Liver (tissue), 9 donors: ENCODE measurements around the gene KRCC1. TPM values are rescaled to one million over a fixed set of nuclear protein-coding genes. Genes with fewer than 3 reads are reported as not detected.
A peak's percentile ranks its signal among the peaks of the same experiment; 100 is the strongest.

Experiments used
- DNase-seq: peaks from one replicate; pipeline ENCODE4 v3.0.0-alpha.2; 2017; ENCODE audit warnings: low spot score
- H3K27ac ChIP-seq, 2 donors: one replicate each; pipeline ENCODE4 v1.7.0; 2013; ENCODE audit warnings: inconsistent platforms in 2 of 2, low read length in 2 of 2, control low read depth in 1 of 2, low read depth in 1 of 2, mild to moderate bottlenecking in 1 of 2
- H3K27me3 ChIP-seq, 4 donors: one replicate each; pipeline versions ENCODE4 v1.6.1 to v1.7.0; 2013; ENCODE audit warnings: low read length in 3 of 4, inconsistent platforms in 1 of 4, mild to moderate bottlenecking in 1 of 4, moderate library complexity in 1 of 4; ENCODE audit not compliant: control insufficient read depth in 4 of 4, insufficient read depth in 4 of 4
- H3K36me3 ChIP-seq, 4 donors: one replicate each; pipeline versions ENCODE4 v1.6.1 to v1.7.0; 2013; ENCODE audit warnings: low read length in 3 of 4, mild to moderate bottlenecking in 3 of 4, low read depth in 1 of 4, moderate library complexity in 1 of 4; ENCODE audit not compliant: control insufficient read depth in 4 of 4, insufficient read depth in 3 of 4
- H3K4me1 ChIP-seq, 4 donors: one replicate each; pipeline versions ENCODE4 v1.6.1 to v1.7.0; 2013; ENCODE audit warnings: low read length in 3 of 4, mild to moderate bottlenecking in 3 of 4, moderate library complexity in 1 of 4; ENCODE audit not compliant: control insufficient read depth in 4 of 4, insufficient read depth in 4 of 4
- H3K4me3 ChIP-seq, 3 donors: one replicate each; pipeline versions ENCODE4 v1.6.1 to v1.7.0; 2013; ENCODE audit warnings: low read length in 3 of 3, control low read depth in 1 of 3, low read depth in 1 of 3, mild to moderate bottlenecking in 1 of 3
- H3K9ac ChIP-seq, 2 donors: one replicate each; pipeline ENCODE4 v1.7.0; 2013; ENCODE audit warnings: low read length in 2 of 2, mild to moderate bottlenecking in 2 of 2, moderate library complexity in 2 of 2, control low read depth in 1 of 2, low read depth in 1 of 2
- H3K9me3 ChIP-seq, 4 donors: one replicate each; pipeline versions ENCODE4 v1.6.1 to v1.7.0; 2013; ENCODE audit warnings: low read length in 3 of 4; ENCODE audit not compliant: control insufficient read depth in 4 of 4
- CTCF ChIP-seq: fragments of 150-350 bp; IDR thresholded peaks from 2 replicates; pipeline ENCODE4 v1.5.1; 2017; ENCODE audit warnings: improper control_type of control experiment, low read depth, low read length; ENCODE audit not compliant: missing input control
- EGR1 ChIP-seq, 2 donors: IDR thresholded peaks; 2 replicates each; pipeline ENCODE4 v1.6.1; 2016 to 2018; ENCODE audit warnings: antibody characterized with exemption in 2 of 2, low read depth in 2 of 2
- FOXA1 ChIP-seq: IDR thresholded peaks from 2 replicates; pipeline ENCODE4 v1.6.1; 2016; ENCODE audit warnings: antibody characterized with exemption
- FOXA2 ChIP-seq: IDR thresholded peaks from 2 replicates; pipeline ENCODE4 v1.6.1; 2016; ENCODE audit warnings: antibody characterized with exemption
- GABPA ChIP-seq, 2 donors: IDR thresholded peaks in 1 of 2; conservative IDR thresholded peaks in 1 of 2; 2 replicates each; pipeline ENCODE4 v1.6.1; 2016; ENCODE audit warnings: antibody characterized with exemption in 2 of 2, mild to moderate bottlenecking in 1 of 2, moderate library complexity in 1 of 2
- HNF4A ChIP-seq, 2 donors: conservative IDR thresholded peaks; 2 replicates each; pipeline ENCODE4 v1.6.1; 2016; ENCODE audit warnings: antibody characterized with exemption in 2 of 2, mild to moderate bottlenecking in 2 of 2
- HNF4G ChIP-seq: IDR thresholded peaks from 2 replicates; pipeline ENCODE4 v1.6.1; 2016; ENCODE audit warnings: antibody characterized with exemption
- JUND ChIP-seq, 2 donors: IDR thresholded peaks; 2 replicates each; pipeline ENCODE4 v1.6.1; 2016; ENCODE audit warnings: antibody characterized with exemption in 2 of 2
- MAX ChIP-seq: IDR thresholded peaks from 2 replicates; pipeline ENCODE4 v1.6.1; 2016; ENCODE audit warnings: antibody characterized with exemption
- NR2F2 ChIP-seq: IDR thresholded peaks from 2 replicates; pipeline ENCODE4 v1.6.1; 2016; ENCODE audit warnings: antibody characterized with exemption
- RXRA ChIP-seq, 2 donors: IDR thresholded peaks; 2 replicates each; pipeline ENCODE4 v1.6.1; 2017 to 2018; ENCODE audit warnings: antibody characterized with exemption in 2 of 2, mild to moderate bottlenecking in 1 of 2
- SP1 ChIP-seq: IDR thresholded peaks from 2 replicates; pipeline ENCODE4 v1.6.1; 2018; ENCODE audit warnings: antibody characterized with exemption, mild to moderate bottlenecking
- TAF1 ChIP-seq: conservative IDR thresholded peaks from 2 replicates; pipeline ENCODE4 v1.6.1; 2016; ENCODE audit warnings: antibody characterized with exemption, mild to moderate bottlenecking
- YY1 ChIP-seq: IDR thresholded peaks from 2 replicates; pipeline ENCODE4 v1.6.1; 2016; ENCODE audit warnings: antibody characterized with exemption, mild to moderate bottlenecking
- WGBS: extraction: QIAGEN DNeasy Blood & Tissue Kit; methylation state at CpG from one replicate; pipeline ENCODE4 v1.1.7; 2013; 5-methylcytosine and 5-hydroxymethylcytosine counted together
- polyA plus RNA-seq, 2 donors: library from polyadenylated mRNA; stranded (reverse) in 1 of 2; unstranded in 1 of 2; fragments of 200-250 nt in 1 of 2; fragments of >200 nt in 1 of 2; fragmentation: Nextera tagmentation in 1 of 2; extraction: Ambion mirVana in 1 of 2; gene quantifications; one replicate each; pipeline versions ENCODE4 v1.2.1 to v1.2.3, GENCODE V29; 2013 to 2015
- total RNA-seq, 2 donors: library from RNA; depleted of rRNA; stranded (reverse); fragments of >200 nt; gene quantifications; one replicate each; pipeline ENCODE4 v1.2.3, GENCODE V29; 2014
- TF ChIP-seq, protein P1 (sequence below): IDR thresholded peaks from 2 replicates; pipeline ENCODE4 v1.6.1; 2016; ENCODE audit warnings: antibody characterized with exemption
- TF ChIP-seq, protein P2 (sequence below): IDR thresholded peaks from 2 replicates; pipeline ENCODE4 v1.6.1; 2016; ENCODE audit warnings: antibody characterized with exemption
- donor health status: healthy.
- donor health status: healthy.
- donor health status: healthy.
- donor health status: healthy.
- donor health status: healthy.

KRCC1 gene
- total and polyA plus RNA-seq, 4 donors: 7.0 to 14.8 (median 11.5) TPM

DNA sequence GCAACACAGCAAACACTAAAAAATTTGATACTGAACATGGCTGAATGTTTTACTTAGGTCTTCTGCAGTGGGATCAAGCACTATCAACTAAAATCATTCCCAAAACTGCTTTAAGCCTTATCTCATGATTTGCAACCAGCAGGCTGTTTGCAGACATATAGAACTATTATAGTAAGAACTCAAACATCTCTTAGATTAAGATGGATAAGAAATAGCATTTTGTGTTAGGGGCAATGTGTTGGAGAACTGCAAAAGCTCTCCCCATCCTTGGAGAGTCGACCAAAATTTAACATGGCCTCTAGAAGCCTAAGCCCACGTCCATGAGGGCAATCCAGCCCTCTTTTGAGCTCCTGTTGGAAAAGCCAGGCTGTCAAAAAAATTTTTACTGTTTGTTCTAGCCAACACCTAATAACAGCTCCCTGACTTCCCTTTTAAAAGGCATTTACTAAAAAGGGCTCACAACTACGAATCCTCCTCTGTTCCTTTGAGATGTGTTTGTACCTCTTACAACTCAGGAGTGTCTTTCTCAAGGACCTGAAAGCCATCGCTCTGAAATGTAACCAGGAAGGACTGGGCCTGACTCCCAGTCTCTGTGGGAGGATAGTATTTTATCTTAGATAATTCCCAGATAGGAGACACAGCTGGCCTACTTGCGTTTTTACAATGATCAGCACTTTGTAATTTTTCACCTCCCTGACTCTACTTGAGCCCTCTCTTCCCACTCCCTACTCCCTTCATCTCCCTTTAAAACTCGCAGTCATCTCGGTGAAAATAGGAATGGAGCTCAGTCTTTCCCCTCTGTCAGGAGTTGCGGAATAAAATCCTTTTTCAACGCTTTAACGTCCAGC, 1.4 kb downstream of the KRCC1 start (continued):
- no peak for TF ChIP-seq MAX
- TF ChIP-seq RXRA (IDR thresholded peaks at IDR 0.05): no peak
- TF ChIP-seq NR2F2: no peak

DNA sequence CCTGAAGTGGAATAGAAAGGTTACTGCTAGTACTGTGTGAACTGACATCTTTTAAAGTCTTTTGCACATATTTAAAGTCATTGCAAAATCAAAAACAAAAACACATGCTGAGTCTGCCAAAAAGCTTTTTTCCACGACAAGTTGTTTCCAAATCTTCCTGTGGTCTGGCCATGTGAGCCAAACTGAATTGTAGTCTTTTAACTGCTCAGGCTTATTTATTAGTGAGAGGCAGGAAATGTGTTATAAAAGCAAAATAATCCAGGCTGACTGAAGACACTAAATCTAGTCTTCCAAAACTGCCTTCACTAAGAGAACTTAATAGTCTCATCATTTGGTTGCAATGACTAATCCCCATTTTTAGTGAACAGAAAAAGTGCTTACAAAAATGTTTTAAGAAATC, 2.3 kb downstream of the KRCC1 start:
- Histone ChIP-seq H3K27me3 (no peaks in the 10 kb centered on the region), H3K9me3 (no peaks in the 10 kb centered on the region), H3K9ac (no peak overlapping the region), H3K4me1 (peaks cover 4 to 27% (median 17%) of the 10 kb centered on the region in 4 donors), H3K4me3 (no peak overlapping the region), H3K36me3 (peaks cover 0 to 2% (median under 1%) of the 10 kb centered on the region in 4 donors), H3K27ac (peak overlapping the region; percentile 31 to 48)
- WGBS: 9% methylated on average over 1 of the region's 1 CpG
- DNase-seq: no peak
- TF ChIP-seq RXRA (IDR thresholded peaks at IDR 0.05) (peak in 1 of 2 donors; percentile 19), SP1 (no peak)

DNA sequence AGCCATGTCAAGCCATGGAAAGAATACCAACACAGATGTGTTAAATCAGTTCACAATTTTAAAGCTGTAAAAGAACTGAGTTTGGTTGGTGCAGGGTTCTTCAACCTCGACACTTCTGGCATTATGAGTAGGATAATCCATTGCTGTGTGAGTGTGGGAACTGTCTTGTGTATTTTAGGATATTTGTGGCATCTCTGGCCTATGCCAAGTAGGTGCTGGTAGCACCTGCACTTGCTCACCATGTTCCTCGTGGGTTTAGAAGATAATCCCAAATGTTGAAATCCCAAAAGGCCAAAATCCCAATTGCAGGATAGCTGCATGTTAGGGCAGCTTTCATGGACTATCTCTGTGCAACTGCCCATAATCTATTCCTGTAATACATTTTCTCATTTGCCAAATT, 3.8 kb downstream of the KRCC1 start:
- Histone ChIP-seq H3K27me3 (no peaks in the 10 kb centered on the region), H3K36me3 (peaks cover 0 to 2% (median under 1%) of the 10 kb centered on the region in 4 donors), H3K9ac (no peak overlapping the region), H3K27ac (no peak overlapping the region), H3K4me3 (no peak overlapping the region), H3K4me1 (peaks cover 4 to 27% (median 17%) of the 10 kb centered on the region in 4 donors), H3K9me3 (no peaks in the 10 kb centered on the region)
- DNase-seq: no peak
- 80% methylated on average over 2 of the region's 2 CpGs for WGBS
- no peak for TF ChIP-seq EGR1 (IDR thresholded peaks at IDR 0.05; ENCODE audit: low read depth in 2 of 2)
- TF ChIP-seq, protein P1, sequence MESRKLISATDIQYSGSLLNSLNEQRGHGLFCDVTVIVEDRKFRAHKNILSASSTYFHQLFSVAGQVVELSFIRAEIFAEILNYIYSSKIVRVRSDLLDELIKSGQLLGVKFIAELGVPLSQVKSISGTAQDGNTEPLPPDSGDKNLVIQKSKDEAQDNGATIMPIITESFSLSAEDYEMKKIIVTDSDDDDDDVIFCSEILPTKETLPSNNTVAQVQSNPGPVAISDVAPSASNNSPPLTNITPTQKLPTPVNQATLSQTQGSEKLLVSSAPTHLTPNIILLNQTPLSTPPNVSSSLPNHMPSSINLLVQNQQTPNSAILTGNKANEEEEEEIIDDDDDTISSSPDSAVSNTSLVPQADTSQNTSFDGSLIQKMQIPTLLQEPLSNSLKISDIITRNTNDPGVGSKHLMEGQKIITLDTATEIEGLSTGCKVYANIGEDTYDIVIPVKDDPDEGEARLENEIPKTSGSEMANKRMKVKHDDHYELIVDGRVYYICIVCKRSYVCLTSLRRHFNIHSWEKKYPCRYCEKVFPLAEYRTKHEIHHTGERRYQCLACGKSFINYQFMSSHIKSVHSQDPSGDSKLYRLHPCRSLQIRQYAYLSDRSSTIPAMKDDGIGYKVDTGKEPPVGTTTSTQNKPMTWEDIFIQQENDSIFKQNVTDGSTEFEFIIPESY: no peak
- TF ChIP-seq FOXA1: no peak
- TF ChIP-seq SP1: no peak
- TF ChIP-seq CTCF: no peak
- no peak for TF ChIP-seq HNF4A (conservative IDR thresholded peaks at IDR 0.05)
- no peak for TF ChIP-seq NR2F2
- no peak for TF ChIP-seq HNF4G
- TF ChIP-seq FOXA2: no peak
- TF ChIP-seq RXRA (IDR thresholded peaks at IDR 0.05): no peak

DNA sequence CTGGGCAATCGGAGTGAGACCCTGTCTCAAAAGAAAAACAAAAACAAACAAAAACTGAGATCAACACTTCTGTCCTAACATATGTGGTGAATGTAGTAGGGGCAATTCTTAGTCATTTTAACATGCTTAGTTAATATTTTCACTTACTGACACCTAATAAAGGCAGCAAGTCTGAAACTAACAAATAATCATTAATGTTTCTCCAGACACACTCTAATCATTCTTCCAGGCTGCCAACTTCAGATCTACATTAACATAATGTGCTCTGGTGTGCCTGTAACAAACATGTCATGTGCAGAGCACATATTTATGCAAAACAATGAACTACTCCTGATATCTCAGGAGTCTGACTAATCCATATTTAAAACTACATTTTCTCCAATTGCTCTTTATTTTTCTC, 6.0 kb downstream of the KRCC1 start:
- 96% methylated on average over 1 of the region's 1 CpG for WGBS
- no peak overlapping the region for H3K4me3 ChIP-seq
- H3K4me1 ChIP-seq: peaks cover 0 to 28% (median 16%) of the 10 kb centered on the region in 4 donors
- H3K9ac ChIP-seq: no peak overlapping the region
- DNase-seq: no peak
- no peak overlapping the region for H3K27ac ChIP-seq
- H3K9me3 ChIP-seq: no peaks in the 10 kb centered on the region
- peaks cover 0 to 2% (median under 1%) of the 10 kb centered on the region in 4 donors for H3K36me3 ChIP-seq
- H3K27me3 ChIP-seq: no peaks in the 10 kb centered on the region
- TF ChIP-seq EGR1 (IDR thresholded peaks at IDR 0.05; ENCODE audit: low read depth in 2 of 2) (no peak), YY1 (no peak), FOXA2 (no peak), NR2F2 (no peak), CTCF (no peak), JUND (IDR thresholded peaks at IDR 0.05) (no peak), TAF1 (no peak), FOXA1 (no peak), MAX (no peak), HNF4A (conservative IDR thresholded peaks at IDR 0.05) (no peak), RXRA (IDR thresholded peaks at IDR 0.05) (no peak), SP1 (no peak), GABPA (IDR thresholded peaks at IDR 0.05 in 1 of 2, conservative IDR thresholded peaks at IDR 0.05 in 1 of 2) (no peak), HNF4G (no peak)
- TF ChIP-seq, protein P2, sequence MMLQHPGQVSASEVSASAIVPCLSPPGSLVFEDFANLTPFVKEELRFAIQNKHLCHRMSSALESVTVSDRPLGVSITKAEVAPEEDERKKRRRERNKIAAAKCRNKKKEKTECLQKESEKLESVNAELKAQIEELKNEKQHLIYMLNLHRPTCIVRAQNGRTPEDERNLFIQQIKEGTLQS: no peak
